Uterus (tissue), 4 donors: ENCODE data around the gene GVQW3. TPM values are rescaled to one million over a fixed set of nuclear protein-coding genes. Genes with fewer than 3 reads are reported as not detected.

Experiments
- DNase-seq, 2 donors: peaks; one replicate each; pipeline ENCODE4 v3.0.0-alpha.2; 2019 to 2020
- H3K27ac ChIP-seq, 2 donors: fragments of 200-600 bp; sonication (generic); 1 replicate in 1 of 2; 2 replicates in 1 of 2; pipeline ENCODE4 v1.5.1; 2016 to 2018
- H3K27me3 ChIP-seq, 2 donors: fragments of 200-600 bp; sonication (generic); one replicate each; pipeline ENCODE4 v1.5.1; 2018 to 2019; ENCODE audit warnings: control low read depth in 1 of 2
- H3K36me3 ChIP-seq, 2 donors: fragments of 200-600 bp; sonication (generic); one replicate each; pipeline ENCODE4 v1.5.1; 2019; ENCODE audit warnings: control low read depth in 1 of 2
- H3K4me1 ChIP-seq, 2 donors: fragments of 200-600 bp; sonication (generic); one replicate each; pipeline ENCODE4 v1.5.1; 2018 to 2019; ENCODE audit warnings: control low read depth in 1 of 2
- H3K4me3 ChIP-seq, 2 donors: fragments of 200-600 bp; sonication (generic); 1 replicate in 1 of 2; 2 replicates in 1 of 2; pipeline ENCODE4 v1.5.1; 2018 to 2019; ENCODE audit warnings: mild to moderate bottlenecking in 1 of 2
- H3K9me3 ChIP-seq, 2 donors: fragments of 200-600 bp; sonication (generic); one replicate each; pipeline ENCODE4 v1.5.1; 2019; ENCODE audit warnings: control low read depth in 1 of 2
- CTCF ChIP-seq, 4 experiments: fragments of 200-600 bp in 2 of 4; fragments of 450-650 bp in 2 of 4; sonication (generic) in 2 of 4; IDR thresholded peaks; one replicate each; pipeline ENCODE4 v1.5.1; 2016 to 2019; ENCODE audit warnings: antibody characterized with exemption in 4 of 4, mild to moderate bottlenecking in 2 of 4, moderate library complexity in 1 of 4
- POLR2A ChIP-seq, 2 donors: fragments of 450-650 bp; IDR thresholded peaks; one replicate each; pipeline ENCODE4 v1.6.1; 2016; ENCODE audit warnings: antibody characterized with exemption in 2 of 2, mild to moderate bottlenecking in 1 of 2, moderate library complexity in 1 of 2
- intact Hi-C: fragments of 100-400 bp; cut with DNase I; formaldehyde crosslinking; loops from one replicate; pipeline ENCODE4 v1.15.1; 2023; ENCODE audit warnings: low total_unique reads
- total RNA-seq, 4 donors: library from RNA; depleted of rRNA in 3 of 4; stranded (reverse); fragments of >200 nt in 3 of 4; gene quantifications; one replicate each; pipeline versions ENCODE4 v1.1.0 to v1.2.4, GENCODE V29; 2014 to 2023
- donor health status: DM: yes; HTN: yes; CAD: no.

Gene GVQW3
- total RNA-seq, 4 donors from 2014 or later, result 3.2 to 13.6 (median 8.4) TPM

- Histone ChIP-seq H3K4me1 (peaks cover 5 to 8% of the 10 kb centered on the region in 2 donors), H3K27me3 (no peaks in the 10 kb centered on the region), H3K4me3 (peak overlapping the region in 1 of 2 donors; percentile 96), H3K27ac (no peak overlapping the region), H3K36me3 (no peaks in the 10 kb centered on the region), H3K9me3 (no peaks in the 10 kb centered on the region)
- no peak for DNase-seq
- no peak for TF ChIP-seq CTCF (IDR thresholded peaks at IDR 0.05)
- TF ChIP-seq POLR2A (IDR thresholded peaks at IDR 0.05), result no peak
- intact Hi-C loops, result loop anchor here (2.0 kb wide), 1 partner anchor 61 kb away; no protein-coding TSS in a partner anchor
Measured at GRCh38 chr11:76382209-76382608, 1.1 kb downstream of the GVQW3 start.

- Histone ChIP-seq H3K27me3 (no peaks in the 10 kb centered on the region), H3K36me3 (no peaks in the 10 kb centered on the region), H3K9me3 (no peaks in the 10 kb centered on the region), H3K4me3 (no peak overlapping the region), H3K27ac (no peak overlapping the region), H3K4me1 (peaks cover 0 to 5% of the 10 kb centered on the region in 2 donors)
- no peak for TF ChIP-seq CTCF (IDR thresholded peaks at IDR 0.05)
- no peak for TF ChIP-seq POLR2A (IDR thresholded peaks at IDR 0.05)
- intact Hi-C loops, result no loop called here
- no peak for DNase-seq
Measured at GRCh38 chr11:76385903-76386302, 4.8 kb downstream of the GVQW3 start.

GRCh38 chr11:76388408-76388807, 7.3 kb downstream of the GVQW3 start:
- no peaks in the 10 kb centered on the region for H3K9me3 ChIP-seq
- H3K27me3 ChIP-seq, result no peaks in the 10 kb centered on the region
- no peak for TF ChIP-seq CTCF (IDR thresholded peaks at IDR 0.05)
- no peak for TF ChIP-seq POLR2A (IDR thresholded peaks at IDR 0.05)
- no peak overlapping the region for H3K4me3 ChIP-seq
- no peak for DNase-seq
- H3K4me1 ChIP-seq, result no peaks in the 10 kb centered on the region
- H3K36me3 ChIP-seq, result no peaks in the 10 kb centered on the region
- H3K27ac ChIP-seq, result no peak overlapping the region
- intact Hi-C loops, result no loop called here

- Histone ChIP-seq H3K4me3 (no peak overlapping the region), H3K4me1 (no peaks in the 10 kb centered on the region), H3K27ac (no peak overlapping the region), H3K27me3 (no peaks in the 10 kb centered on the region), H3K9me3 (no peaks in the 10 kb centered on the region), H3K36me3 (no peaks in the 10 kb centered on the region)
- intact Hi-C loops, result no loop called here
- TF ChIP-seq CTCF (IDR thresholded peaks at IDR 0.05) (no peak), POLR2A (IDR thresholded peaks at IDR 0.05) (no peak)
- no peak for DNase-seq
Measured at GRCh38 chr11:76391021-76391420, 9.9 kb downstream of the GVQW3 start.

DNA sequence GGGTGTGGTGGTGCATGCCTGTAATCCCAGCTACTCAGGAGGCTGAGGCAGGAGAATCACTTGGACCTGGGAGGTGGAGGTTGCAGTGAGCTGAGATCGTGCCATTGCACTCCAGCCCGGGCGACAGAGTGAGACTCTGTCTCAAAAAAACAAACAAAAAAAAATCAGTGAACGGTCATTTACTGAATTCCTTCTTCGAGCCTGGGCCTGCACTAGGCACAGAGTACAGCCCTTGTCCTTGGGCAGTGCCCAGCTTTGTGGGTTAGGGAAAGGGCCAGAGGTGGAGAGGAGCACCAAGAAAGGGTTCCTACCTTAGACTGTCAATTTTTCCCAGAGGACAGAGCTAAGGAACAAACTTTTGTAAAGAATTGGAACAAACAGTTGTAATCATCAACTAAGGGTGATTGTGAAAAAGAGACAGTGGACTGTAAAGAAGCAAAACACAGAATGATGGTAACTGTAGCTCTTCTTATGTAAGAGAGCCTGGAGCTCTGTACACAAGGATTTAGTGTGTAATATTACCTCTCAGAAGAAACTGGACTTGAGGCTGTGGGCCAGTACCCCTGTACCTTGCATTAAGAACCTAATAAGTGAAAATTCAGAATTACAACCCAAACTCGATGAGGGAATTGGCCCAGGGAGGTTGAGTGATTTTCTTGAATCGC, 10.8 kb downstream of the GVQW3 start:
- Histone ChIP-seq H3K4me3 (no peak overlapping the region), H3K36me3 (no peaks in the 10 kb centered on the region), H3K27me3 (no peaks in the 10 kb centered on the region), H3K27ac (no peak overlapping the region), H3K9me3 (no peaks in the 10 kb centered on the region), H3K4me1 (no peaks in the 10 kb centered on the region)
- intact Hi-C loops, result no loop called here
- DNase-seq, result no peak
- TF ChIP-seq POLR2A (IDR thresholded peaks at IDR 0.05) (no peak), CTCF (IDR thresholded peaks at IDR 0.05) (no peak)
